Ecto neural progenitor cell (in vitro differentiated cells): ENCODE data around the gene AANAT.

ENCODE experiments used
- DNase-seq: peaks from one replicate; pipeline ENCODE4 v3.0.0-alpha.2; 2018; ENCODE audit warnings: low spot score

AANAT gene

DNA sequence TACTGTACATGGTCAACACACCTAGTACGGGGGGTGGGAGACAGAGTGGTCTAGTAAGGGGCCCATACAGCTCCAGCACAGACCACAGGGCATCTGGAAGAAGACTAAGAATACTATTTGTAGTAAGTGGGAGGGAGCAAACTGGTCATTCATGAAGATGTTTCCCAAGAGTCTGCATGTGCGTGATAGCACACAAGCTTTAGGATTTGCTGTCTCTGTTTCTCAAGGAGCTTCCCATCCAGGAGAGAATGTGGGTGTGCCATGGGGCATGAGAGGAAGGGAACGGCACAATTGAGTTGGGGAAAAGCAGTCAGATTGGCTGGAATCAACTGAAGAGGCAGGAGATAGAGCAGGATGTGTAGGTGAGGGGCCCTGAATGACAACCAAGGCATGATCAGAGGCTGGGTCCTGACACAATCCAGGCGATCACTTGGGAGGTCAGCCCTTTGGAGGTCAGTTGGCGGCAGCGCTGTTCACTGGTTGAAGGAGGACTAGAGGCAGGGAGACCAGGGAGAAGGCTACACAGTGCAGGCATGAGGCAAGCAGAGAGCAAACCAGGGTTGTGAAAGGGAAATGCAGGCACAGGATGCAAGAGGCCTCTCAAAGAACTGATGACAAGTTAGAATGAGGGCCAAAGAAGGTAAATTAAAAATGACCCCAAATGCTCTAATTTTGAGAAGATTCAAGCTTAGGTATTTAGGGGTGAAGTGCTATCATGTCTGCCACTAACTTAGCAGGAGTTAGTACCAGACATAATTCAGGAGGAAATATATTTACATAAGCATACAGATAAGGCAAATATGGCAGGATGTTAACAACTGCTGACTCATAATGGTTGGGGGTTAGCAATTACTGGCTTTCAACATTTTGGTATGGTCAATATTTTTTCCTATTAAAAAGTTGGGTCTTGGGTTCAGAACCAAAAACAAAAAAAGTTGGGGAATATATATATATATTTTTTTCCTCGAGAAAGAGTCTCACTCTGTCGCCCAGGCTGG is 24.8 kb upstream of the AANAT start:
- DNase-seq = no peak

GRCh38 chr17:76444518-76445311 is 22.7 kb upstream of the AANAT start:
- no peak for DNase-seq

- DNase-seq = no peak
These were observed 21.5 kb upstream of the AANAT start for GRCh38 chr17:76445697-76446448.

DNA sequence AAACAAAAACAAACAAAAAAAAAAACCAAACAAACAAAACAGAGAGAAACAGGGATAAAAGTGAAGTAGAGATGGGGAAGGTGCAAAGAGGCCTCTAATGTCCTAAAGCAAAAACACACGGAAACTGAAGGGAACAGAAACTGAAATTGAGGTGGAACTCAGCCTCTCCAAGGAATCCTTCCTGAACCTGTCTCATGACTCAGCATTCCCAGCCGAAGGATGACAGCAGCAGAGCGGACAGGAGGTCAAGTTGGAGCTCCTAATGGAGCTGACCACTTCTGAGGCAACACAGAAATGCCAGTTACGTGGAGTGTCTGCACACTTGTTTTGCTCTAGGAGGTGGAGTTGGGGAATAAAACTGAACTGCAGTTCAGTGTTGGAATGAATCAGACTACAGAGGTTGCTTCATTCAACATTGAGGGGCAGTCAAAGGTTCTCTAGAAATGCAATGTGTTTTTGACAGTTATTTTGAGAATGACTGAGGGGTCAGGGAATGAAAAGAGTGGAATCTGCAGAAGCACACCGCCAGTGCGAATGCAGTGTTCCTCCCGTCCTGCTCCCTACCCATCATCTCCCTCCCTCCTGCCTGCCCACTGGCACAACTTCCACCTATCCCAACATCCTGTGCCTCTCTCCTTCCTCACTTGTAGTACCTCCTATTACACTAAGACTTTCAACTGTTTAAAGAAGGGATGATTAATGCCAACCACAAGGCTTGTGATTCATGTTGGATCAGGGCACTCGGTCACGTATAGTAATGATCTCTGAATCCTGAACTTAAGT is 20.8 kb upstream of the AANAT start:
- DNase-seq = no peak

GRCh38 chr17:76447931-76448652 is 19.3 kb upstream of the AANAT start:
- no peak for DNase-seq

DNA sequence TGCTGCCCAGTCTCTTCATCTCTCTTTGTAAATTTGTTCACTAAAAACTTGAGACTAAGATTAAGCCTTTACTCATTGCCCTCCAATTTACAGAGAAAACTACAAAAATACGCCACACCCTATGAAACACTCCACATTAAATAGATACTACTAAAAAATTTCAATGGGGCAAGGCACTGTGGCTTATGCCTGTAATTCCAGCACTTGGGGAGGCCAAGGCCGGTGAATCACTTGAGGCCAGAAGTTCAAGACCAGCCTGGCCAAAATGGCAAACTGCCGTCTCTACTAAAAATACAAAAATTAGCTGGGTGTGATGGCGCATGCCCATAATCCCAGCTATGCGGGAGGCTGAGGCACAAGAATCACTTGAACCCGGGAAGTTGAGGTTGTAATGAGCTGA is 18.3 kb upstream of the AANAT start:
- DNase-seq = no peak

- DNase-seq = no peak
These were observed 15.9 kb upstream of the AANAT start for GRCh38 chr17:76451506-76451905.

DNA sequence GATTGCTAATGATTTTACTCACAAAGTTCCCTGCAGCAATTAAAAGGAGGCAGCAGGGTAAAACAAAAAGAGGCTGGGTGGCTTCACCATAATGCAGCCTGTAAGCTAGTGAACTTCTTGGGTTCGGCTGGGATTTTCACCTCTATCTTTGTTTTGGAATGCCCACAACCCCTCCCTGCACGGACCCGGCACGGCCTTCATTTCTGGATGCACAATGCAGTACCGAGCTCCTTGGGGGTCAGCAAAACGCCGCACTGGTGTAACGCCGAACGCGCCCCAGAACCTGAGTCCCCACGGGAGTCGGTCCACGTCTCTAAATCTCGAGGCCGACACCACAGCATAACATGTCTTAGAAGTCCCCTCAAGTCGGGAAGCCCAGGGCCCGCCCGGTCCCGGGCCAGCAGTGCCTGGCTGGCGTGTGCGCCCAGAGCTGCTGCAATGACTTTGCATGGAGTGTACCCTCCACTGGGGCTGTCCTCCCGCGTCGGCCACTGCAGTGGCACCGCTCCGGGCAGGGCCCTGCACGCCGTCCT is 15.2 kb upstream of the AANAT start:
- DNase-seq = no peak

GRCh38 chr17:76452660-76453430 is 14.6 kb upstream of the AANAT start, which contains the start of gene UBE2O:
UBE2O (minus strand) TSS chr17:76453152; CDS start chr17:76453141, 11 bp downstream.
- DNase-seq = peak; percentile 98

GRCh38 chr17:76453431-76453743 is 14.0 kb upstream of the AANAT start:
- no peak for DNase-seq

DNA sequence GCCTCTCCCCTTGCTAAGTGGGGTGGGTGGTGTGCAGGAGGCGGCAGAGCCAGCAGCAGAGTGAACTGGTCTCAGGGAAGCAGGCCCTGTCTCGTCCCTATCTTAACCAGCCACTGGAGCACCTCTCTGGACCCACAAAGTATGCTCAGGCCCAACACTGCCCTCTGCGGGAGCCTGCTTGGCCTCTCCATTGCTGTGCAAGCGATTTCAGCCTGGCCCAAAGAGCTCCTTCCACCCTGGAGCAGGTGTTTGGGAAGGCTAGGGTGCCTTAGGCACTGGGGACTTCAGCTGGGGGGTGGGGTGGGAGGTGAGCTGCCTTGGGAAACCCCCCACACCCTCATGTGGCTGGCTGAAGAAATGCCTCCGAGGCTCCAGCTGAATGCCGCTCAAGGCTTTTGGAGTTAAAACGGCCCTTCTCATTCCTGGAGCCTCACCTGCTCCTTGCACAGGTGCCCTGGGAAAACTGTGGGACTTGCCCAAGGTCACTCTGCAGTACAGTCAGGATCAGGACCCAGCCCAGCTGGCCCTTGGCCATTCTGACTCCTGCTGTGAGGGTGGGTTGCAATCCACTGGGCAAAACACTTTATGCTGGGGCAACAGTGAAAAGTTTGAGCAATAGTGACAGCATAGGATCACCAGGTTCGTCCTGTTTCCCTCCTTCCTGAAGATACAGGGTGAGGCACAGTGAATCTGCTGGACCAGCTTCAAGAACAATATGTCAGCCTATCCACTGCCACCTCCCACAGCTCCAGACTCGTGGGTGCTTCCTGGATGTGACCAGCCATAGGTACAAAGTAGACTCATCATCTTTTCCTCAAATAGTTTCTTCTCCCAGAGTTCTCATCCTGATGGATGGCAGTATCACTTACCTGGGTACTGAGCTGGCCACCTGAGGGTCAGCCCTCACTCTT is 8.6 kb upstream of the AANAT start:
- DNase-seq = peak; percentile 87

DNA sequence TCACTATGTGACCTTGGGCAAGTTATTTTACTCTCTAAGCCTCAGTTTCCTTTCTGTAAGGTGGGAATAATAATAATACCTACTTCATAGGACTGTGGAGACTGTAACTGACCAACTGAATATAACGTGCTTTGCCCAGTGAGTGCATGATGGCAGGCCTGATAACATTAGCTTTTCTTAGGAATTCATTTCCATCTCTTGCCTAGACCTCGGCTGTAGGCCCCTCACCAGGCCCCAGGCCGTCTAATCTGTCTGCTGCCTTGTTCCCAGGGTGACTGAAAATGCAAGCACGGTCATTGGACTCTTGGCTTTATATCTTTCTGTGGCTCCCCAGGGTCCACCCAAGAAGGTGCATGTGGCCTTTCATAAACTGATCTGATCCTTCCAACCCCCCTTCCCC is 7.7 kb upstream of the AANAT start:
- DNase-seq = no peak

- peak; percentile 49 for DNase-seq
These were observed 5.4 kb upstream of the AANAT start for GRCh38 chr17:76461765-76462555.

DNA sequence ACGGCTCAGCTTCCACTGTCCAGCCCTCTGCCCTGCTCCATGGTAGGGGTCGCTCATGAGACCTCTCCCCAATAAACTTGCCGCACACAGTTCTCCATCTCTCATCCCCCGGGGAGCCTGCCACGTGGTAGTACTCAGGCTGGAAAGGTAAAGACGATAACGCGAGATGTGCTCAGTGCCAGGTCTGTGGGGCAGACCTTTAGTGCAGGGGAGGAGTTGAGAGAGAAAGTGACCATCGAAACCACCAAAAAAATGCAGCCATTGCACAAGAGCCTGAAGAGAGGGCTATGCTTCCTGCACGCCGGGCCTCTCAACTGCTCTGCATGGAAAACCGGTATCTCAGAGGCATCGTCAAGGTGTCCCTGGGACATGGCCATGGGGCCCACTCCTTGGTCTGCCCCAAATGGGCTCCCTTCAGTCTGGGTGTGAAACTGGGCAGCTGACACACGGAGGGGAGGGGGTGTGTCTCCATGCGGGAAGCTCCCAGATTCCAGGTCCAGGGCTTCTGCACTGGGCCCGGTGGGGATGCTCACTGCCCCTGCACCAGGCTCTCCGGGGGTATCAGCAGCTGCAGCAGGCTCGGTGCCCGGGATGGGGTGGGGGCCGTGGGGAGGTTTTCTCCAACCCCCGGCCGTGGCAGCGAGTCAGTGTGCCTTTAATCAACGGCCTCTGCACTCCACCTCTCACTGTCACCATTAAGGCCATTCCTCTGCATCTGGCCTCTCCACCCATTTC is 4.7 kb upstream of the AANAT start:
- DNase-seq = no peak

DNA sequence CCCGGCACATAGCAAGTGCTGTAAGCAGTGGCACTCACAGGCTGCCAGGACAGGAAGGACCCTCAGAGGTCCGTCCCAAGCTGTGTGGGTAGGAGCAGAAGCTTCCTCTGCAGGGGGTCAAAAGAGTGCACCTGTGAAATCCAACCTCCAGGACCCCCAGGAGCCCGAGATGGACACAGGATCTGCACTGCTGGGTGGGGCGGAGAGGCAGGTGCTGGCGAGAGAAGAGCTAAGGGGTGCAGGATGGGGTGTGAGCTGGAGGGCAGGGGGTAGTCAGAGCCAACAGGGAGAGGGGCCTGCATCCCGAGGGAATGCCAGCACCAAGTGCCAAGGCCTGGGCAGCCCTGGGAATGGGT is 650 bp upstream of the AANAT start:
- peak; percentile 57 for DNase-seq

DNA sequence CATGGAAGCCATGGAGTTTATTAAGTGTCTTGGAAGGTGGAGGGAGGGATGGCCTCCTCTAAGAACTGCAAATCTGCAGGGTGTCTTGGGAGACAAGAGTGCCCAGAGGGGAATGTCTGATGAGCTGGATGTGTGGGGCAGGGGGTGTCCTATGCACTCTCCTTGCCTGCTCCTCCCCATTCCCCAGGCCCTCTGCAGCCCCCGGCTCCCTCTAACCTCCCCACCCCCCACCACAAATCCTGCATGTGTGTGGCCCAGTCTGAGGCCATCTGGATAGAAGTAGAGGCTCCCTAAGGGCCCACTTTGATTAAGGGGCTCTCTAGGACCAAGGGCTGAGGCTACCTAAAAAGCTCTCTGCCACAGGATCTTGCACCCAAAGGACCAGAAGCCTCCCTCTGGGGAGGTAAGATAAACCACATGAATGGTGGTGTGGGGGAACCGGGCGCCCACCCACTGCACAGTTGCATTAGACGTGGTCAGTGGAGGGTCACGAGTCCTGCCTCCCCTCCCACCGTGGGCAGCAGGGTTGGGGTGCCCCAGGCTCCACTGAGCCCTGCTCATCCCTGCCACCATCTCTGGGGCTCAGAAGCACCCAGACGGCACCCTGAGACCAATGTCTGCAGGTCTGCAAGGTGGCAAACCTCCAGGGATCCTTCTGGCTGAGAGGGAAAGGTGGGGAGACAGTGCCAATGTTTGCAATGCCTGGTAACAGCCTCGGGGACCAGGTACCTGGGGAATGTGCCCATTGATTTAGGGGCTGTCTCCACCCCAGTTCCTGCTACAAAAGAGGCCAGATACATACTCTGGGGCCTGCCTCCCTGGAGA is 618 bp downstream of the AANAT start:
- peak; percentile 53 for DNase-seq
